DOHH2 (cell line): ENCODE data around the gene CREB5.

Experiments used
- H3F3A ChIP-seq: fragments of 200-600 bp; sonication (generic), shearing (Covaris generic); 2 replicates; pipeline ENCODE4 v1.6.0; 2016; ENCODE audit warnings: antibody characterized with exemption, mild to moderate bottlenecking; ENCODE audit not compliant: control insufficient read depth, insufficient read depth
- H3K27ac ChIP-seq: fragments of 200-600 bp; sonication (generic); 2 replicates; pipeline ENCODE4 v1.5.1; 2014; ENCODE audit warnings: low read depth, mild to moderate bottlenecking, low read length, moderate library complexity
- H3K27me3 ChIP-seq: fragments of 200-600 bp; sonication (generic); 2 replicates; pipeline ENCODE4 v1.6.1; 2014; ENCODE audit warnings: mild to moderate bottlenecking, low read length, mixed read lengths; ENCODE audit not compliant: control insufficient read depth
- H3K36me3 ChIP-seq: fragments of 200-600 bp; sonication (generic); 2 replicates; pipeline ENCODE4 v1.6.1; 2014; ENCODE audit warnings: mild to moderate bottlenecking, low read length, moderate library complexity, mixed read lengths; ENCODE audit not compliant: control insufficient read depth
- H3K4me1 ChIP-seq: fragments of 200-600 bp; sonication (generic); 2 replicates; pipeline ENCODE4 v1.6.1; 2014; ENCODE audit warnings: mild to moderate bottlenecking, low read length, mixed read lengths; ENCODE audit not compliant: control insufficient read depth
- H3K4me2 ChIP-seq: fragments of 200-600 bp; sonication (generic); 2 replicates; pipeline ENCODE4 v1.6.0; 2014; ENCODE audit warnings: mild to moderate bottlenecking, low read length, moderate library complexity
- H3K4me3 ChIP-seq: fragments of 200-600 bp; sonication (generic); 2 replicates; pipeline ENCODE4 v1.5.1; 2014; ENCODE audit warnings: mild to moderate bottlenecking, low read length, mixed read lengths
- H3K79me2 ChIP-seq: fragments of 200-600 bp; sonication (generic); 2 replicates; pipeline ENCODE4 v1.6.1; 2014; ENCODE audit warnings: mild to moderate bottlenecking, low read length, mixed read lengths; ENCODE audit not compliant: control insufficient read depth
- H3K9me2 ChIP-seq: fragments of 200-600 bp; sonication (generic); replicated peaks from 2 replicates; pipeline ENCODE4 v1.6.1; 2014; ENCODE audit warnings: mild to moderate bottlenecking, low read length, mixed read lengths; ENCODE audit not compliant: control insufficient read depth
- H3K9me3 ChIP-seq: fragments of 200-600 bp; sonication (generic); 2 replicates; pipeline ENCODE4 v1.6.1; 2014; ENCODE audit warnings: antibody characterized with exemption, low read length, mixed read lengths; ENCODE audit not compliant: control insufficient read depth, insufficient read depth
- H4K20me1 ChIP-seq: fragments of 200-600 bp; sonication (generic); 2 replicates; pipeline ENCODE4 v1.6.0; 2014; ENCODE audit warnings: low read depth, mild to moderate bottlenecking, antibody characterized with exemption, low read length, moderate library complexity; ENCODE audit not compliant: control insufficient read depth, insufficient read depth
- CTCF ChIP-seq: fragments of 200-600 bp; sonication (generic); IDR thresholded peaks from one replicate; pipeline ENCODE4 v1.5.1; 2014; ENCODE audit warnings: antibody characterized with exemption, mild to moderate bottlenecking, low read depth, low read length; ENCODE audit not compliant: poor library complexity, severe bottlenecking
- EZH2phosphoT487 ChIP-seq: fragments of 200-600 bp; sonication (generic); IDR thresholded peaks from 2 replicates; pipeline ENCODE4 v1.6.1; 2017; ENCODE audit warnings: borderline replicate concordance, mild to moderate bottlenecking, antibody characterized with exemption, low read length, moderate library complexity, mixed read lengths

CREB5 gene

GRCh38 chr7:28811008-28811407, 398.7 kb downstream of the CREB5 start:
- Histone ChIP-seq H4K20me1 (no peaks in the 10 kb centered on the region; the same call in 1 of the 2 replicates), H3K36me3 (no peaks in the 10 kb centered on the region), H3K4me3 (no peak overlapping the region), H3K27ac (no peak overlapping the region), H3F3A (peaks cover 4% of the 10 kb centered on the region; the same call in 1 of the 2 replicates), H3K27me3 (no peaks in the 10 kb centered on the region), H3K9me3 (no peaks in the 10 kb centered on the region), H3K4me2 (no peak overlapping the region), H3K79me2 (no peaks in the 10 kb centered on the region), H3K4me1 (peaks cover 20% of the 10 kb centered on the region), H3K9me2 (no peaks in the 10 kb centered on the region)
- TF ChIP-seq EZH2phosphoT487 (no peak), CTCF (no peak)

- no peaks in the 10 kb centered on the region for H3K9me2 ChIP-seq
- no peak overlapping the region for H3K4me3 ChIP-seq
- no peaks in the 10 kb centered on the region for H3K79me2 ChIP-seq
- no peak overlapping the region for H3K27ac ChIP-seq
- peaks cover 28% of the 10 kb centered on the region for H3K4me1 ChIP-seq
- TF ChIP-seq CTCF: no peak
- TF ChIP-seq EZH2phosphoT487: no peak
- peaks cover 7% of the 10 kb centered on the region; the same call in 1 of the 2 replicates for H3F3A ChIP-seq
- no peaks in the 10 kb centered on the region; the same call in 1 of the 2 replicates for H4K20me1 ChIP-seq
- no peaks in the 10 kb centered on the region for H3K27me3 ChIP-seq
- no peaks in the 10 kb centered on the region for H3K9me3 ChIP-seq
- H3K36me3 ChIP-seq: no peaks in the 10 kb centered on the region
- no peak overlapping the region for H3K4me2 ChIP-seq
Observed at GRCh38 chr7:28811701-28812430, 399.5 kb downstream of the CREB5 start.

GRCh38 chr7:28812616-28813015, 400.3 kb downstream of the CREB5 start:
- no peaks in the 10 kb centered on the region for H3K9me3 ChIP-seq
- H3K4me3 ChIP-seq: no peak overlapping the region
- H4K20me1 ChIP-seq: no peaks in the 10 kb centered on the region; the same call in 1 of the 2 replicates
- H3K27ac ChIP-seq: no peak overlapping the region
- no peaks in the 10 kb centered on the region for H3K79me2 ChIP-seq
- no peaks in the 10 kb centered on the region for H3K9me2 ChIP-seq
- H3F3A ChIP-seq: peaks cover 7% of the 10 kb centered on the region; the same call in 1 of the 2 replicates
- H3K4me1 ChIP-seq: peaks cover 34% of the 10 kb centered on the region
- H3K4me2 ChIP-seq: no peak overlapping the region
- no peaks in the 10 kb centered on the region for H3K36me3 ChIP-seq
- no peaks in the 10 kb centered on the region for H3K27me3 ChIP-seq
- TF ChIP-seq EZH2phosphoT487: no peak
- TF ChIP-seq CTCF: no peak
